NB4 (cell line): ENCODE data around the gene TUBB4B.
A peak's percentile ranks its signal among the peaks of the same experiment; 100 is the strongest.

Experiments
- DNase-seq: peaks from one replicate; pipeline ENCODE4 v3.0.0; 2010; ENCODE audit warnings: low read depth
- H3K4me3 ChIP-seq: one replicate; pipeline ENCODE4 v1.5.1; 2011; ENCODE audit warnings: mild to moderate bottlenecking, low read depth, low read length, moderate library complexity
- CTCF ChIP-seq: IDR thresholded peaks from one replicate; pipeline ENCODE4 v1.5.1; 2012; ENCODE audit warnings: low read depth, low read length
- MYC ChIP-seq: IDR thresholded peaks from 2 replicates; pipeline ENCODE4 v1.6.1; 2011; ENCODE audit warnings: low read depth, low read length
- POLR2A ChIP-seq: IDR thresholded peaks from 2 replicates; pipeline ENCODE4 v1.6.1; 2011; ENCODE audit warnings: mild to moderate bottlenecking; ENCODE audit not compliant: insufficient read length; ENCODE audit errors: extremely low read depth
- TF ChIP-seq, protein P1 (sequence below): IDR thresholded peaks from 2 replicates; pipeline ENCODE4 v1.6.1; 2011; ENCODE audit warnings: low read depth, low read length

The TUBB4B gene

GRCh38 chr9:137216188-137216965, 24.7 kb upstream of the TUBB4B start:
- TF ChIP-seq, protein P1, sequence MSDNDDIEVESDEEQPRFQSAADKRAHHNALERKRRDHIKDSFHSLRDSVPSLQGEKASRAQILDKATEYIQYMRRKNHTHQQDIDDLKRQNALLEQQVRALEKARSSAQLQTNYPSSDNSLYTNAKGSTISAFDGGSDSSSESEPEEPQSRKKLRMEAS = no peak
- no peak for TF ChIP-seq POLR2A
- no peak for TF ChIP-seq CTCF
- no peak for TF ChIP-seq MYC
- no peak for DNase-seq
- H3K4me3 ChIP-seq = no peak overlapping the region

GRCh38 chr9:137217276-137218211, 23.5 kb upstream of the TUBB4B start:
- no peak overlapping the region for H3K4me3 ChIP-seq
- no peak for DNase-seq

DNA sequence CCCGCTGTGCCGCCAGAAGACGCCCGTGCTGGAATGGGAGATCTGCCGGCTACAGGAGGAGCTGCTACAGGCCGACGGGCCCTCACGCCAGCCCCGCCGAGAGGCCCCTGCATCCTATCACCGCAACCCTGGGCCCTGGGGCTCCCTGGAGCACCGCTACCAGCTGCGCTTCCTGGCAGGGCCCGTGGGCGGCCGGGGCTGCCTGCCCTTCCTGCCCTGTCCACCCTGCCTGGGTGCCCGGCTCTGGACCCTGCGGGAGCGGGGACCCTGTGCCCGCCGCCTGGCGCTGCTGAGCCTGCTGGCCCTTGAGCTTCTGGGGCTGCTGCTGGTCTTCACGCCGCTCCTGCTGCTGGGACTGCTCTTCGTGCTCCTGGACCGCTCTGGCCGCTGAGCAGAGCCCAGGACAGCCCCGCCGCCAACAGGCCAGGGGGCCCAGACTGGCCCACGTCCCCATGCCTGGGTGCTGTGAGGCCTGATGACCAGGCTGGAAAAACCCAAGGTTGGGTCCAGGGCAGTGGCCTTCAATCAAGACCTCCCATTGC, 22.8 kb upstream of the TUBB4B start:
- no peak for DNase-seq
- TF ChIP-seq CTCF (no peak), MYC (no peak), POLR2A (no peak)
- TF ChIP-seq, protein P1 = no peak
- no peak overlapping the region for H3K4me3 ChIP-seq

More at GRCh38 chr9:137217276-137218211, 23.5 kb upstream of the TUBB4B start:
- TF ChIP-seq CTCF (no peak), POLR2A (no peak), MYC (no peak)
- TF ChIP-seq, protein P1 = no peak

DNA sequence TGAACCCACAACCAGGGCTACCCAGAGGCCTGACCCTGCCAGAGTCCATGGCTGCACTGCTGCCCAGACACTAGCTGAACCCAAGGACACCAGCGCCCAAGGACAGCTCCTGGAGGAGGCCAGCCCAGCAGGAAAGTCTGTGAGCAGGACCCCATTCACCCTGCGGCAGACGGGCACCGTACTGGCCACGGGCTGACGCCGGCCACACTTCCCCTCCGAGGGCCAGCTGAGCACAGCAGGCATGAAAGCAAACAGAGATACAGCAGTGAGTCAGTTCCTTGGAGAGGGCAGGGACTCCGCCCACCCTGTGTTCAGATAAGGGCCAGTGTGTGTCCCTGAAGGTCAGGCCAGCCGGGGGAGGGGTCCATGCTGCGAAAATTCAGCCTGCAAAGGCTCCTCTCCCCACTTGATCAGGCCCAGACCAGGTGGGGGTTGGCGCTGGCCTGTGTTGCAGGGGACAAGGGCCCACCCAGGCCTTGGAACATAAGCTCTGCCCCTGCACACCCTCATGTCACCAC, 22.3 kb upstream of the TUBB4B start:
- TF ChIP-seq CTCF = no peak
- no peak for TF ChIP-seq POLR2A
- TF ChIP-seq, protein P1 = no peak
- no peak for TF ChIP-seq MYC
- DNase-seq = peak; percentile 56

DNA sequence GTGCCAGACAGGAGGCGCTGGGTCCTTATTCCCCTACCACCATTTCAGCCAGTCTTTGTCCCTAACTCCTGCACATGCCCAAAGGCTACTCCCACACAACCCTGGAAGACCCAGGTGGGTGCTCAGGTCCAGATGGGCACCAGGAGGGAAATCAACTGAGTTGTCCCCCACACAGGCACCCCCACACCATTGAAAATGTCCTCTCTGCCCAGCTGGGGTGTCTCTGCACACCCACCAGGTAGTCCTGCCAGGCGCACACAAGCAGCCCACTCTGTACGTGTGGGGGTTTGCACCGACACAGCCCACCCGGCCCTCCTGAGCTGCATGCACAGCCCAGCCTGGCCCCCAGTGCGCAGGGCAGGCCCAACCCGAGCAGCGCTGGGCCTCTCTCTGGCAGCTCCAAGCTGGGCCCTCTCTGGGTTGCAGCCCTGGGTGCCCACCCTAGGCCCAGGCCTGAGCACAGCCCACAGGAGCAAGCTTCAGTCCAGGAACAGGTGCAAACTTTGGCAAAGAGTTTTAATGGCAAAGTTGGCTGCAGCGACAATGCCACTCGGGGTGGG, 21.2 kb upstream of the TUBB4B start:
- DNase-seq = no peak
- TF ChIP-seq POLR2A (no peak), CTCF (no peak), MYC (no peak)
- TF ChIP-seq, protein P1 = no peak
- H3K4me3 ChIP-seq = no peak overlapping the region

More for the DNA sequence above, 22.3 kb upstream of the TUBB4B start:
- H3K4me3 ChIP-seq = no peak overlapping the region
